ENCODE results near the gene RCN1.

DNA sequence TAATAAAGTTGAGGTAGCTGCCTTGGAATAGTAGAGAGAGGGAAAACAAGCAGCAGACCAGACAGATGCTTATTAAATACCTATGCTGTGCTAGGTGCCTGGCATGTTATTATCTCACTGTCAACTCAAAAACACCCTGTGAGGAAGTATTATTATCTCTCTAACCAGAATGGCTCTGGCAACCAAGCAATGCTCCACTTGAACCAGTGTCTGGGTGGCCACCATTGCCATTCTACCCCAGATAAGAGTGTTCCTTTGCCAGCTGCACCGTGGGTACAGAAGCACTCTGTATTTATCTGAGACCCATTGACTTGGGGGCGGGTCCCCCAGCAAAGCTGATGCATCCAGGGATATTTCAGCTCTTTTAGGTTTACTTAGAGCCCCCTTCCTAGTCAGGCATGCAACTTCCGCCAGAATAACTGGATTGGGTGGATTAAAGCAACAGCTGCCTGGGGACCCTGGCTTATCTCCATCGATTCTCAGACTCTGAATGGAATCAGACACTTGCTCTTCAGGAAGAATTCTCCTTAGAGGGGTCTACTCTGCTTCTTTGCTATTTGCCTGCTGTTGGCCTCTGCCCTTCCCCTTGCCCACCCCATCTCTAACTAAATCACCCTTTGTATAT lies 49.1 kb downstream of the RCN1 start:
- no peak for TF ChIP-seq EP300 (IDR thresholded peaks at IDR 0.05)
- TF ChIP-seq, protein P1, sequence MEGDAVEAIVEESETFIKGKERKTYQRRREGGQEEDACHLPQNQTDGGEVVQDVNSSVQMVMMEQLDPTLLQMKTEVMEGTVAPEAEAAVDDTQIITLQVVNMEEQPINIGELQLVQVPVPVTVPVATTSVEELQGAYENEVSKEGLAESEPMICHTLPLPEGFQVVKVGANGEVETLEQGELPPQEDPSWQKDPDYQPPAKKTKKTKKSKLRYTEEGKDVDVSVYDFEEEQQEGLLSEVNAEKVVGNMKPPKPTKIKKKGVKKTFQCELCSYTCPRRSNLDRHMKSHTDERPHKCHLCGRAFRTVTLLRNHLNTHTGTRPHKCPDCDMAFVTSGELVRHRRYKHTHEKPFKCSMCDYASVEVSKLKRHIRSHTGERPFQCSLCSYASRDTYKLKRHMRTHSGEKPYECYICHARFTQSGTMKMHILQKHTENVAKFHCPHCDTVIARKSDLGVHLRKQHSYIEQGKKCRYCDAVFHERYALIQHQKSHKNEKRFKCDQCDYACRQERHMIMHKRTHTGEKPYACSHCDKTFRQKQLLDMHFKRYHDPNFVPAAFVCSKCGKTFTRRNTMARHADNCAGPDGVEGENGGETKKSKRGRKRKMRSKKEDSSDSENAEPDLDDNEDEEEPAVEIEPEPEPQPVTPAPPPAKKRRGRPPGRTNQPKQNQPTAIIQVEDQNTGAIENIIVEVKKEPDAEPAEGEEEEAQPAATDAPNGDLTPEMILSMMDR (IDR thresholded peaks at IDR 0.05) = no peak

Measured in tibial nerve (tissue), 4 donors.